AG08396 (cell line): ENCODE data around the gene SLC26A5.
"Not testable (repeated sequence)": the region's sequence is repeated elsewhere in the genome, so short reads cannot be mapped to it uniquely, and the experiment has no call there.

Source experiments
- DNase-seq: peaks from one replicate; pipeline ENCODE4 v3.0.0; 2012; ENCODE audit warnings: low spot score, mixed read lengths

The SLC26A5 gene, protein sequence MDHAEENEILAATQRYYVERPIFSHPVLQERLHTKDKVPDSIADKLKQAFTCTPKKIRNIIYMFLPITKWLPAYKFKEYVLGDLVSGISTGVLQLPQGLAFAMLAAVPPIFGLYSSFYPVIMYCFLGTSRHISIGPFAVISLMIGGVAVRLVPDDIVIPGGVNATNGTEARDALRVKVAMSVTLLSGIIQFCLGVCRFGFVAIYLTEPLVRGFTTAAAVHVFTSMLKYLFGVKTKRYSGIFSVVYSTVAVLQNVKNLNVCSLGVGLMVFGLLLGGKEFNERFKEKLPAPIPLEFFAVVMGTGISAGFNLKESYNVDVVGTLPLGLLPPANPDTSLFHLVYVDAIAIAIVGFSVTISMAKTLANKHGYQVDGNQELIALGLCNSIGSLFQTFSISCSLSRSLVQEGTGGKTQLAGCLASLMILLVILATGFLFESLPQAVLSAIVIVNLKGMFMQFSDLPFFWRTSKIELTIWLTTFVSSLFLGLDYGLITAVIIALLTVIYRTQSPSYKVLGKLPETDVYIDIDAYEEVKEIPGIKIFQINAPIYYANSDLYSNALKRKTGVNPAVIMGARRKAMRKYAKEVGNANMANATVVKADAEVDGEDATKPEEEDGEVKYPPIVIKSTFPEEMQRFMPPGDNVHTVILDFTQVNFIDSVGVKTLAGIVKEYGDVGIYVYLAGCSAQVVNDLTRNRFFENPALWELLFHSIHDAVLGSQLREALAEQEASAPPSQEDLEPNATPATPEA

GRCh38 chr7:103446049-103446520 lies at the start of gene SLC26A5:
TSS of gene SLC26A5 (minus strand) at chr7:103446207. CDS start at chr7:103421514, 24,693 bp downstream.
- peak; percentile 17 for DNase-seq

- DNase-seq = no peak
Measured at GRCh38 chr7:103487419-103487818, 41.4 kb upstream of the SLC26A5 start.

GRCh38 chr7:103486873-103487272 lies 40.9 kb upstream of the SLC26A5 start:
- DNase-seq = not testable (repeated sequence)

DNA sequence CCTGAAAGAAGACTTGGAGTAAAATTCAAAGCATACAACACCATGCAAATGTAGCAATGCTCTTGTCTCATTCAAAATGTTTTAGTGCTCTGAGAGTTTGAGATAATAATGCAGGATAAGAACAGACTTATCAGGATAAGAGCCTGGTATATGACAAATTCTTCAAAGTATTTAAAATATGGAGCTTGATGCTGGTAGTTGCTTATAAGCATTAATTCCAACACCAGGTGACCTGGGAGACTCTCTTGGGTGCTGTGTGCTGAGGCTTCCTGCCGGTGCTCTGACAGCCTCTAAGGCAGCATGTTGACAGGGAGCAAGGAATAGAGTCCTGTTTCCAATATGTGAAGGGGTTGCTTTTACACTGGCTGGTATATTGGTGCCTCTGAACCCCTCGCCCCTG lies 34.8 kb upstream of the SLC26A5 start:
- DNase-seq = no peak

- DNase-seq = no peak
Measured at GRCh38 chr7:103474956-103475355, 28.9 kb upstream of the SLC26A5 start.

GRCh38 chr7:103469095-103469948 lies 23.3 kb upstream of the SLC26A5 start:
- DNase-seq = no peak

GRCh38 chr7:103466814-103467213 lies 20.8 kb upstream of the SLC26A5 start:
- DNase-seq = no peak

- no peak for DNase-seq
Measured at GRCh38 chr7:103462358-103462757, 16.4 kb upstream of the SLC26A5 start.

GRCh38 chr7:103447073-103447960 lies 1.3 kb upstream of the SLC26A5 start:
- DNase-seq = peak; percentile 80

DNA sequence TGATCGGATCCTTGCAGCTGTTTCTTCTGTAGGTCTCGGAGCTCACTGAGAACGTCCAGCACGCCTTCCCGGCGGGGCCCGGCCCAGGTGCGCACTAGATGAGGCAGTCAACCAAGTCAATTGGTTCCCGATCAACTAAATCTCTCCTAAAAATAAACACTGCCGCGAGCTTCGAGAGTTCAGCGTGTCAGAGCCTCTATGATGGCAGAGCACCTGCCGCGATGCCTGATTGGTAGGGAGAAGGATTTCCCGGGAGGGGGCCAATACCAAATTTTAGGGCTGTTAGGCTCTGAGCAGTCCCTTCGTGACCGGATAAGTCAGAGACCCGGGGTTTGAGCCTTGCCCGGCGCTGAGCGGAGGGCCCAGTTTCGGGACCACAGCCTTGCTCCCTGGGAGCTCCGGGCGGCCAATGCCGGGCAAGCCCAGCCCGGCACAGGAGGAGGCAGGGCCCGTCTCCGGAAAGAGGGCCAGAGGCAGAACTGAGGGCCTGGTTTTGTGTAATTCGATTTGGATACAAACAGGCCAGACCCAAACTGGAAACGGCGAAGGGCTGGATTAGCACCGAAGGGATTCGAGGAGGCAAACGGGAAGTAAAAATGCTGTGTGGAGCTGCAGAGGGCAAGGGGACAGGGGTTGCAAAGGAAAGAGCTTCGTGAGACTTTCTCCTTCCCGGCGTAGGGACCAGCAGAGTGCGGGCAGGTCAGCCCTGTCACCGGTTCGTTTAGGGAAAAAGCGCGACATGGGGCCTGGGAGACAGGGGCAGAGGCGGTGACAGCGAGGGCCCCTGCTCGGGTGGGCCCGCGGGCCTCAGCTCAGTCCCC lies 569 bp downstream of the SLC26A5 start:
- peak; percentile 22 for DNase-seq

GRCh38 chr7:103439661-103440060 lies 6.3 kb downstream of the SLC26A5 start:
- no peak for DNase-seq

DNA sequence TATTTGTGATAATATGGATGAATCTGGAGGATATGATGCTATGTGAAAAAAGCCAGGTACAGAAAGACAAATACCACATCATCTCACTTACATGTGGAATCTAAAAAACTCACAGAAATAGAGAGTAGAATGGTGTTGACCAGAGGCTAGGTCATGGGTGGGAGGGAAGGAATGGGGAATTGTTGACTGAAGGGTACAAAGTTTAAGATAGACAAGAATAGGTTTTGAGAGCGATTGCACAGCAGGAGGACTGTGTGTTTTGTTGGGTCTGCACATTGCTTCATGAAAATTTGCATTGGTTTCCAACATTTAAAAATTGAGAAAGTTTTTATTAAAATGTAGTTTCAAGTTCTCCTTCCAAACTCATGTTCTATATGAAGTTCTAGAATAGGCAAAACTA lies 8.4 kb downstream of the SLC26A5 start:
- DNase-seq = no peak

DNA sequence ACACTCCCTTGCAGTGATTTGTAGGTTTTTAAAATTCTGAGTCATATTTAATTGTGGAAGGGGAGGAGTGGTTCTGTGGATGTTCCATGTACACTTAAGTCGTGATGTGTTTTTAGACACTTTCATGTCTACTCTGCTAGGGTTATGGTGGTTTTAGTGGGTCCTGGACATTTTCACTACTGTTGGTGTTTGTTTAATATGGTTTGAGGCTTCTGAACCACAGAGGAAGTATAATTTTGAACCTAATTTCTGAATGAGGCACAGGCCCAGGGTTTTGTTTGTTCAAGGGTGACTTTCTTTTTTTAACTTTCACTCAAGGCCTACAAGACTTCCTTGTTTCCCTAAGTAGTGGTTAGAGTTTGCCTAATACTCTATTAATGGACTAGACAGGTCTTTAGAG lies 13.3 kb downstream of the SLC26A5 start:
- DNase-seq = no peak

- no peak for DNase-seq
Measured at GRCh38 chr7:103425177-103425576, 20.8 kb downstream of the SLC26A5 start.

DNA sequence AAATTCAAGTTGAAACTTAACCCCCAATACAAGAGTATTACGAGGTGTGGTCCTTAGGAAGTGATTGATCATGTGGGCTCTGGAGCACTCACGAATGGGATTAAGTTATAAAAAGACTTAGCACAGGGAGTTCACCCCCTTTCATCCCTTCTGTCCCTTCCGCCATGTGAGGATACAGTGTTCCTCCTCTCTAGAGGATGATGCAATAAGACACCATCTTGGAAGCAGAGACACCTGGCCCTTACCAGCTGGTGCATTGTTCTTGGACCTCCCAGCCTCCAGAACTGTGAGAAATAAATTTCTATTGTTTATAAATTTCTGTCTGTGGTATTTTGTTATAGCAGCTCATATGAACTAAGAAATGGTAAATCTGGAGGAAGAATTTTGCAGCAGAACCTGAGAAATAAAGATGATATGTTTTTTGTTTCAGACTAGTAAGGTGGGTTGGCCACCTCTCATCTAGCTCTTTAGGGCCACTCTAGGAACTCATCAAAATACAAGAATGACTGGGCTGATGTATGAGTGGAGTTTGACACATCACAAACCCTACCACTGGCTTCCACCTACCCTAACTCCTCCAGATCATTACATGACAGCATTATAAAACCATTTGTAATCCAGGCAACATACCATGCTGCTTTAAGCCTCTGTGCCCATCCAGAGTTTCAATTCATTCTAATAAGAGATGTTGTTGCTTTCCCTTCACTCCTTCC lies 22.4 kb downstream of the SLC26A5 start:
- no peak for DNase-seq

- no peak for DNase-seq
Measured at GRCh38 chr7:103420857-103421384, 25.1 kb downstream of the SLC26A5 start.

DNA sequence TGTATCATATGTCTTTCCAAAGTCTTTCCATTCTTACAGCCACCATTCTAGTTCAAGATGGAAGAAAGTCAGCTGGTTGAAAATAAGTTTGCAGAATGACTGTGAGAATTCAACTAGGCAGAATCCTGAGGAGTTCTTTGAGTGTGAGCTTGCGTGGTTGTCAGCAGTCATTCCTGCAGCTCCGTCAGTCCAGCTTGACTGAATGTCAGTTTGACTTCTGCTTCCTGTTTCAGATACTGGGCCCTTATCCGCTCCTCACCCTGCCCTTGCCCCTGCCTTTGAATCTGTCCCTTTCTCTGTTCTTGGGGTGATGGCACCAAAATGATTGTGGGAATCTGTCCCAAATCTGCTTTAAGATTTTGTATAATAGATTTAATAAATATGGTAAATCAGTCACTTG lies 27.8 kb downstream of the SLC26A5 start:
- no peak for DNase-seq

GRCh38 chr7:103413407-103413806 lies 32.6 kb downstream of the SLC26A5 start:
- DNase-seq = no peak

GRCh38 chr7:103412151-103412550 lies 33.9 kb downstream of the SLC26A5 start:
- no peak for DNase-seq
